Measurements from ENCODE around the gene SGCA. TPM values are rescaled to one million over a fixed set of nuclear protein-coding genes. Genes with fewer than 3 reads are reported as not detected.

SGCA gene
- total and polyA plus RNA-seq, 9 of the 15 experiments (the other 6 are each of a cell fraction or from before 2014, with no cell fraction given), result not detected

DNA sequence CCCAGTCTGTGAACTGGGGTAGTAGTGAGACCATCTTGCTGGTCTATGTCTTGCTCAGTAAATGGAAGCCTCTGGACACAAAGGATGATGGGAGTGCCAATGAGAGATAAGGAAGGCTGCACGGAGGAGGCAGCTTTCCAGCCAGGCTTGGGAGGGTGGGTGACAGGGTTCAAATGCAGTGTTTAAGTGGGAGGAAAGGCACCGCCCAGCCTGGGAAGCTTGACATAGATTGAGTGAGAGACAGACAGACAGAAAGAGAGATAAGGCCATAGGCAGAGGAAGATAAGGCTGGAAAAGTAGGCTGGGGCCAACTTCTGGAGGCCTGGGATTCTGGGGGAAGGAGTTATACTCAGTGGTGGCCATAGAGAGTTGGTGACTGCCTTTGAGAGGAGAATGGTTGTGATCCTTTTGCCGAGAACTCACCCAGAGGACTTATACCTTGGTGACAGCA is 42.8 kb downstream of the SGCA start (continued):
- TF ChIP-seq, protein P1, sequence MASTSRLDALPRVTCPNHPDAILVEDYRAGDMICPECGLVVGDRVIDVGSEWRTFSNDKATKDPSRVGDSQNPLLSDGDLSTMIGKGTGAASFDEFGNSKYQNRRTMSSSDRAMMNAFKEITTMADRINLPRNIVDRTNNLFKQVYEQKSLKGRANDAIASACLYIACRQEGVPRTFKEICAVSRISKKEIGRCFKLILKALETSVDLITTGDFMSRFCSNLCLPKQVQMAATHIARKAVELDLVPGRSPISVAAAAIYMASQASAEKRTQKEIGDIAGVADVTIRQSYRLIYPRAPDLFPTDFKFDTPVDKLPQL (IDR thresholded peaks at IDR 0.05; ENCODE audit: extremely low read depth, insufficient read length), result no peak
- TF ChIP-seq, protein P2, sequence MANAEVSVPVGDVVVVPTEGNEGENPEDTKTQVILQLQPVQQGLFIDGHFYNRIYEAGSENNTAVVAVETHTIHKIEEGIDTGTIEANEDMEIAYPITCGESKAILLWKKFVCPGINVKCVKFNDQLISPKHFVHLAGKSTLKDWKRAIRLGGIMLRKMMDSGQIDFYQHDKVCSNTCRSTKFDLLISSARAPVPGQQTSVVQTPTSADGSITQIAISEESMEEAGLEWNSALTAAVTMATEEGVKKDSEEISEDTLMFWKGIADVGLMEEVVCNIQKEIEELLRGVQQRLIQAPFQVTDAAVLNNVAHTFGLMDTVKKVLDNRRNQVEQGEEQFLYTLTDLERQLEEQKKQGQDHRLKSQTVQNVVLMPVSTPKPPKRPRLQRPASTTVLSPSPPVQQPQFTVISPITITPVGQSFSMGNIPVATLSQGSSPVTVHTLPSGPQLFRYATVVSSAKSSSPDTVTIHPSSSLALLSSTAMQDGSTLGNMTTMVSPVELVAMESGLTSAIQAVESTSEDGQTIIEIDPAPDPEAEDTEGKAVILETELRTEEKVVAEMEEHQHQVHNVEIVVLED (CRISPR knock-in tag; IDR thresholded peaks at IDR 0.05), result 0 out of 2 replicates have a peak, but pooled peaks have one; percentile 13
- TF ChIP-seq TEAD4 (IDR thresholded peaks at IDR 0.05; ENCODE audit: low read length), result peak; percentile 96
- TF ChIP-seq TEAD4 (CRISPR knock-in tag; IDR thresholded peaks at IDR 0.05; ENCODE audit: borderline replicate concordance), result no peak
- TF ChIP-seq ZBTB7A (IDR thresholded peaks at IDR 0.05; ENCODE audit: borderline replicate concordance, control insufficient read depth, low read depth, low read length), result no peak
- no peak for TF ChIP-seq SIX5 (IDR thresholded peaks at IDR 0.05; ENCODE audit: borderline replicate concordance in 1 of 2, insufficient read depth in 1 of 2, low read depth in 1 of 2, low read length in 2 of 2)
- TF ChIP-seq SREBF1 (IDR thresholded peaks at IDR 0.05; ENCODE audit: borderline replicate concordance, low read depth, low read length), result no peak
- no peak for TF ChIP-seq FOS (IDR thresholded peaks at IDR 0.05; ENCODE audit: extremely low read depth, insufficient read length)
- no peak for TF ChIP-seq MYC (IDR thresholded peaks at IDR 0.05; ENCODE audit: low read depth, low read length)
- no peak for TF ChIP-seq MYC (CRISPR knock-in tag; IDR thresholded peaks at IDR 0.05; ENCODE audit: borderline replicate concordance, low read depth)
- TF ChIP-seq LEF1 (IDR thresholded peaks at IDR 0.05), result peak; percentile 97
- no peak for TF ChIP-seq BCL6 (CRISPR knock-in tag; IDR thresholded peaks at IDR 0.05)
- TF ChIP-seq FOXJ3 (CRISPR knock-in tag; IDR thresholded peaks at IDR 0.05), result no peak
- no peak for TF ChIP-seq ZNF717 (CRISPR knock-in tag; IDR thresholded peaks at IDR 0.05)
- no peak for TF ChIP-seq POLR2A (conservative IDR thresholded peaks at IDR 0.05)
- no peak for TF ChIP-seq ZNF609 (CRISPR knock-in tag; IDR thresholded peaks at IDR 0.05; ENCODE audit: borderline replicate concordance)
- no peak for TF ChIP-seq NR3C1 (CRISPR knock-in tag; IDR thresholded peaks at IDR 0.05)
- TF ChIP-seq, protein P3, sequence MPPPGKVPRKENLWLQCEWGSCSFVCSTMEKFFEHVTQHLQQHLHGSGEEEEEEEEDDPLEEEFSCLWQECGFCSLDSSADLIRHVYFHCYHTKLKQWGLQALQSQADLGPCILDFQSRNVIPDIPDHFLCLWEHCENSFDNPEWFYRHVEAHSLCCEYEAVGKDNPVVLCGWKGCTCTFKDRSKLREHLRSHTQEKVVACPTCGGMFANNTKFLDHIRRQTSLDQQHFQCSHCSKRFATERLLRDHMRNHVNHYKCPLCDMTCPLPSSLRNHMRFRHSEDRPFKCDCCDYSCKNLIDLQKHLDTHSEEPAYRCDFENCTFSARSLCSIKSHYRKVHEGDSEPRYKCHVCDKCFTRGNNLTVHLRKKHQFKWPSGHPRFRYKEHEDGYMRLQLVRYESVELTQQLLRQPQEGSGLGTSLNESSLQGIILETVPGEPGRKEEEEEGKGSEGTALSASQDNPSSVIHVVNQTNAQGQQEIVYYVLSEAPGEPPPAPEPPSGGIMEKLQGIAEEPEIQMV (tag; conservative IDR thresholded peaks at IDR 0.05; ENCODE audit: low read depth), result peak; percentile 6; the same call in 1 of the 2 replicates
- TF ChIP-seq PCBP2 (IDR thresholded peaks at IDR 0.05; ENCODE audit: low read depth, low read length, poor library complexity, severe bottlenecking), result no peak
- peak; percentile 79 for TF ChIP-seq ATF7 (IDR thresholded peaks at IDR 0.05)
